ENCODE data around the gene PVRIG. TPM values are rescaled to one million over a fixed set of nuclear protein-coding genes. Genes with fewer than 3 reads are reported as not detected.

PVRIG gene
- total and polyA plus RNA-seq, 9 donors = 0.13 to 7.6 (median 3.5) TPM

Other genes starting within 250 kb of the PVRIG start
- gene AZGP1, start 243.9 kb upstream of the PVRIG start, total RNA-seq = 0.75 TPM
- gene AZGP1, start 243.9 kb upstream of the PVRIG start, polyA plus RNA-seq (ENCODE audit: insufficient read depth in 1 of 8, insufficient read length in 8 of 8, low replicate concordance in 1 of 8) = 1 to 10 TPM in 4 of 8 donors, under 1 TPM in 4; 0.31 to 3.2 (median 0.94) TPM
- gene ZKSCAN1, start 204.4 kb upstream of the PVRIG start, total RNA-seq = 48.2 TPM
- gene ZKSCAN1, start 204.4 kb upstream of the PVRIG start, polyA plus RNA-seq (ENCODE audit: insufficient read depth in 1 of 8, insufficient read length in 8 of 8, low replicate concordance in 1 of 8) = 10 to 100 TPM; 20.6 to 37.3 (median 26.9) TPM
- gene ZSCAN21, start 170.2 kb upstream of the PVRIG start, total RNA-seq = 15.8 TPM
- 10 to 100 TPM; 12.3 to 14.8 (median 13.4) TPM for gene ZSCAN21, start 170.2 kb upstream of the PVRIG start, polyA plus RNA-seq (ENCODE audit: insufficient read depth in 1 of 8, insufficient read length in 8 of 8, low replicate concordance in 1 of 8)
- gene ZNF3, start 138.2 kb upstream of the PVRIG start, total RNA-seq = 31.8 TPM
- gene ZNF3, start 138.2 kb upstream of the PVRIG start, polyA plus RNA-seq (ENCODE audit: insufficient read depth in 1 of 8, insufficient read length in 8 of 8, low replicate concordance in 1 of 8) = 10 to 100 TPM; 22.5 to 29.7 (median 25.1) TPM
- gene COPS6, start 131.0 kb upstream of the PVRIG start, total RNA-seq = 42.3 TPM
- gene COPS6, start 131.0 kb upstream of the PVRIG start, polyA plus RNA-seq (ENCODE audit: insufficient read depth in 1 of 8, insufficient read length in 8 of 8, low replicate concordance in 1 of 8) = 100 to 1,000 TPM in 1 of 8 donors, 10 to 100 TPM in 7; 88.3 to 100 (median 94.1) TPM
- 57.7 TPM for gene MCM7, start 118.6 kb upstream of the PVRIG start, total RNA-seq
- 10 to 100 TPM; 69.2 to 88.7 (median 81.0) TPM for gene MCM7, start 118.6 kb upstream of the PVRIG start, polyA plus RNA-seq (ENCODE audit: insufficient read depth in 1 of 8, insufficient read length in 8 of 8, low replicate concordance in 1 of 8)
- 15.8 TPM for gene AP4M1, start 118.3 kb upstream of the PVRIG start, total RNA-seq
- 10 to 100 TPM; 20.4 to 29.5 (median 23.3) TPM for gene AP4M1, start 118.3 kb upstream of the PVRIG start, polyA plus RNA-seq (ENCODE audit: insufficient read depth in 1 of 8, insufficient read length in 8 of 8, low replicate concordance in 1 of 8)
- 14.1 TPM for gene TAF6, start 100.6 kb upstream of the PVRIG start, total RNA-seq
- 10 to 100 TPM; 31.6 to 41.0 (median 35.0) TPM for gene TAF6, start 100.6 kb upstream of the PVRIG start, polyA plus RNA-seq (ENCODE audit: insufficient read depth in 1 of 8, insufficient read length in 8 of 8, low replicate concordance in 1 of 8)
- 50.2 TPM for gene CNPY4, start 100.3 kb upstream of the PVRIG start, total RNA-seq
- gene CNPY4, start 100.3 kb upstream of the PVRIG start, polyA plus RNA-seq (ENCODE audit: insufficient read depth in 1 of 8, insufficient read length in 8 of 8, low replicate concordance in 1 of 8) = 10 to 100 TPM; 31.0 to 56.4 (median 42.6) TPM
- gene MBLAC1, start 93.0 kb upstream of the PVRIG start, total RNA-seq = 2.3 TPM
- gene MBLAC1, start 93.0 kb upstream of the PVRIG start, polyA plus RNA-seq (ENCODE audit: insufficient read depth in 1 of 8, insufficient read length in 8 of 8, low replicate concordance in 1 of 8) = 1 to 10 TPM; 1.2 to 2.2 (median 1.4) TPM
- gene LAMTOR4, start 71.0 kb upstream of the PVRIG start, total RNA-seq = 97.1 TPM
- 10 to 100 TPM; 65.0 to 84.3 (median 72.8) TPM for gene LAMTOR4, start 71.0 kb upstream of the PVRIG start, polyA plus RNA-seq (ENCODE audit: insufficient read depth in 1 of 8, insufficient read length in 8 of 8, low replicate concordance in 1 of 8)
- 5.8 TPM for gene TRAPPC14, start 61.2 kb upstream of the PVRIG start, total RNA-seq
- 10 to 100 TPM in 7 of 8 donors, 1 to 10 TPM in 1; 8.5 to 13.9 (median 10.9) TPM for gene TRAPPC14, start 61.2 kb upstream of the PVRIG start, polyA plus RNA-seq (ENCODE audit: insufficient read depth in 1 of 8, insufficient read length in 8 of 8, low replicate concordance in 1 of 8)
- gene GAL3ST4, start 51.3 kb upstream of the PVRIG start, total RNA-seq = 4.3 TPM
- 10 to 100 TPM in 7 of 8 donors, 1 to 10 TPM in 1; 8.9 to 18.7 (median 12.1) TPM for gene GAL3ST4, start 51.3 kb upstream of the PVRIG start, polyA plus RNA-seq (ENCODE audit: insufficient read depth in 1 of 8, insufficient read length in 8 of 8, low replicate concordance in 1 of 8)
- 3.9 TPM for gene GPC2, start 42.6 kb upstream of the PVRIG start, total RNA-seq
- 10 to 100 TPM in 2 of 8 donors, 1 to 10 TPM in 6; 5.9 to 11.2 (median 8.4) TPM for gene GPC2, start 42.6 kb upstream of the PVRIG start, polyA plus RNA-seq (ENCODE audit: insufficient read depth in 1 of 8, insufficient read length in 8 of 8, low replicate concordance in 1 of 8)
- gene STAG3, start 42.0 kb upstream of the PVRIG start, total RNA-seq = 1.6 TPM
- 10 to 100 TPM in 5 of 8 donors, 1 to 10 TPM in 3; 9.0 to 20.2 (median 13.2) TPM for gene STAG3, start 42.0 kb upstream of the PVRIG start, polyA plus RNA-seq (ENCODE audit: insufficient read depth in 1 of 8, insufficient read length in 8 of 8, low replicate concordance in 1 of 8)
- not detected for gene SPDYE3, start 87.8 kb downstream of the PVRIG start, total RNA-seq
- gene SPDYE3, start 87.8 kb downstream of the PVRIG start, polyA plus RNA-seq (ENCODE audit: insufficient read depth in 1 of 8, insufficient read length in 8 of 8, low replicate concordance in 1 of 8) = 1 to 10 TPM; 4.0 to 6.2 (median 5.3) TPM
- gene PILRB, start 138.2 kb downstream of the PVRIG start, total RNA-seq = 13.9 TPM
- 10 to 100 TPM; 11.4 to 39.8 (median 18.0) TPM for gene PILRB, start 138.2 kb downstream of the PVRIG start, polyA plus RNA-seq (ENCODE audit: insufficient read depth in 1 of 8, insufficient read length in 8 of 8, low replicate concordance in 1 of 8)
- gene PILRA, start 153.5 kb downstream of the PVRIG start, total RNA-seq = 1.3 TPM
- 1 to 10 TPM; 1.7 to 6.1 (median 2.3) TPM for gene PILRA, start 153.5 kb downstream of the PVRIG start, polyA plus RNA-seq (ENCODE audit: insufficient read depth in 1 of 8, insufficient read length in 8 of 8, low replicate concordance in 1 of 8)
- 5.2 TPM for gene ZCWPW1, start 208.8 kb downstream of the PVRIG start, total RNA-seq
- gene ZCWPW1, start 208.8 kb downstream of the PVRIG start, polyA plus RNA-seq (ENCODE audit: insufficient read depth in 1 of 8, insufficient read length in 8 of 8, low replicate concordance in 1 of 8) = 1 to 10 TPM; 4.4 to 8.9 (median 5.4) TPM
- gene MEPCE, start 209.9 kb downstream of the PVRIG start, total RNA-seq = 23.5 TPM
- gene MEPCE, start 209.9 kb downstream of the PVRIG start, polyA plus RNA-seq (ENCODE audit: insufficient read depth in 1 of 8, insufficient read length in 8 of 8, low replicate concordance in 1 of 8) = 10 to 100 TPM; 32.4 to 44.4 (median 38.5) TPM
- gene PPP1R35, start 216.5 kb downstream of the PVRIG start, total RNA-seq = 21.7 TPM
- gene PPP1R35, start 216.5 kb downstream of the PVRIG start, polyA plus RNA-seq (ENCODE audit: insufficient read depth in 1 of 8, insufficient read length in 8 of 8, low replicate concordance in 1 of 8) = 10 to 100 TPM; 10.9 to 25.2 (median 15.2) TPM
- gene SPACDR, start 244.3 kb downstream of the PVRIG start, total RNA-seq = 1.2 TPM
- gene SPACDR, start 244.3 kb downstream of the PVRIG start, polyA plus RNA-seq (ENCODE audit: insufficient read depth in 1 of 8, insufficient read length in 8 of 8, low replicate concordance in 1 of 8) = 1 to 10 TPM in 7 of 8 donors, under 1 TPM in 1; 0.98 to 3.4 (median 1.6) TPM